ENCODE data around the gene SLC9A9.
"Not testable (repeated sequence)": the region's sequence is repeated elsewhere in the genome, so short reads cannot be mapped to it uniquely, and the experiment has no call there.

Gene SLC9A9

DNA sequence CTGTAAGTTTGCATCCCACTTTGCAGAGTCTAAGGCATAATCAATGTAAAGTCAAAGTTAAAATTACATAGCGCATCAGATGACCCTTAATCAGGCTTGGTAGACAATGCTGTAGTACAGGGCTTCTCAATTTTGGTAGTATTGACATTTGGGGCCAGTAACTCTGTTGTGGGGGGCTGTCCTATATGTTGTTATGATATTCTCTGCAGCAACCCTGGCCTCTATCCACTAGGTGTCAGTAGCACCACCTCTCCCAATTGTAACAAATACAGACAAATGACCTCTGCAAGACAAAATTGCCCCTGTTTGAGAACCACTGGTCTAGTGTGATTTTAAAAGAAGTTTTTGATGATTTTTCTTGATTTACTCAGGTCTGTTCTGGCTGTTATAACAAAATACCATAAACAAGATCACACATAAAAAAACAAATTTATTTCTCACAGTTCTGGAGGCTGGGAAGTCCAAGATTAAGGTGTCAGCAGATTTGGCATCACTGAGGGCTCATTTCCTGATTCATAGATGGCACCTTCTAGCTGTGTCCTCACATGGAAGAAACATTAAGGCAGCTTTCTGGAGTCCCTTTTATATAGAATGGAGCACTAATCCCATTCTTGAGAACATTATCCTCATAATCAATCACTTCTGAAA lies 37.6 kb upstream of the SLC9A9 start:
- TF ChIP-seq, protein P1, sequence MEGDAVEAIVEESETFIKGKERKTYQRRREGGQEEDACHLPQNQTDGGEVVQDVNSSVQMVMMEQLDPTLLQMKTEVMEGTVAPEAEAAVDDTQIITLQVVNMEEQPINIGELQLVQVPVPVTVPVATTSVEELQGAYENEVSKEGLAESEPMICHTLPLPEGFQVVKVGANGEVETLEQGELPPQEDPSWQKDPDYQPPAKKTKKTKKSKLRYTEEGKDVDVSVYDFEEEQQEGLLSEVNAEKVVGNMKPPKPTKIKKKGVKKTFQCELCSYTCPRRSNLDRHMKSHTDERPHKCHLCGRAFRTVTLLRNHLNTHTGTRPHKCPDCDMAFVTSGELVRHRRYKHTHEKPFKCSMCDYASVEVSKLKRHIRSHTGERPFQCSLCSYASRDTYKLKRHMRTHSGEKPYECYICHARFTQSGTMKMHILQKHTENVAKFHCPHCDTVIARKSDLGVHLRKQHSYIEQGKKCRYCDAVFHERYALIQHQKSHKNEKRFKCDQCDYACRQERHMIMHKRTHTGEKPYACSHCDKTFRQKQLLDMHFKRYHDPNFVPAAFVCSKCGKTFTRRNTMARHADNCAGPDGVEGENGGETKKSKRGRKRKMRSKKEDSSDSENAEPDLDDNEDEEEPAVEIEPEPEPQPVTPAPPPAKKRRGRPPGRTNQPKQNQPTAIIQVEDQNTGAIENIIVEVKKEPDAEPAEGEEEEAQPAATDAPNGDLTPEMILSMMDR (IDR thresholded peaks at IDR 0.05; ENCODE audit: control extremely low read depth, extremely low read depth, low read depth, missing control alignments) = peak; percentile 76
- POLR2A ChIA-PET = no interaction called here
- peak; percentile 49 for DNase-seq (ENCODE audit: extremely low spot score)
- CTCF ChIA-PET = interaction anchor here (0.6 to 7.0 kb wide), 32 partner anchors 9 to 894 kb away, joined by 3 to 62 read pairs (median 4); partner anchors contain the start of gene DIPK2A

DNA sequence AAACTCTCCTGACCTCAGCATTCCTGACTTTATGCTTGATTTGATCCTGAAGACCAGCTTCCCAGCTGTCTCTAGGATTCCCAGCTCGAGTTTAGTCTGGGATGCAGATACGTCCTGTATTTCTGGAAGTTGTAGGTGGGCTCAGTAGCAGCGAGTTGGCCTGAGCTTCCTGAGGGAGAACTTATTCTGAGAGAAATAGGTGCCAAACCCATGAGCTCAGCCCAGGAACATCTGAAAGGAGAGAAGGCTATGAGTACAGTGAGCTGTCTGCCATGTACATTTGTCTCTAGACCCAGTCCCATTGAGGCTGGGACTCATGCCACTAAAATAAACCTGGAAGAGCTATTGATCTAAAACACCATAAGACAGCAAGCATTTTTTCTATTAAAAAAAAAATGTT lies 36.6 kb upstream of the SLC9A9 start:
- POLR2A ChIA-PET = no interaction called here
- no peak for DNase-seq (ENCODE audit: extremely low spot score)
- CTCF ChIA-PET = interaction anchor here (0.8 to 7.0 kb wide), 29 partner anchors 9 to 895 kb away, joined by 3 to 62 read pairs (median 4); partner anchors contain the start of gene DIPK2A
- TF ChIP-seq, protein P1 (IDR thresholded peaks at IDR 0.05; ENCODE audit: control extremely low read depth, extremely low read depth, low read depth, missing control alignments) = no peak

DNA sequence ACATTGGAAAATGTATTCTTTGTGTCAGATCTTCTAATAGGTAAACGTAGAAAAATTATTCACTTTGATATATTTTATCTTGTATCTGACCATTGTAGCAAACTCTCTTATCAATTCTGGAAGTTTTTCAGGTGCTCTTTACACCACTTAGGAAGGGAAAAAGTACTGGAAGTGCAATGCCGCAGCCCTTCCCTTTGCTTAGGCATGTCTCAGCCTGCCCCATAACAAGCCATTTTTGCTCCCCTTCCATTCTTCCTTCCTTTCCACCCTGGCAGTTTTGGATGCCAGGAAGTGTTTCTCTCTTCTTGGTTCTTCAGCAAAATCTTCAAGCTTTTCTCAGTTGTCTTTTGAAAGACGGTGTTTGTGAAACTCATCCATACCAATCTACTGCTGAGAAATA lies 34.9 kb upstream of the SLC9A9 start:
- DNase-seq (ENCODE audit: extremely low spot score) = no peak
- POLR2A ChIA-PET = no interaction called here
- TF ChIP-seq, protein P1 (IDR thresholded peaks at IDR 0.05; ENCODE audit: control extremely low read depth, extremely low read depth, low read depth, missing control alignments) = no peak
- CTCF ChIA-PET = interaction anchor here (7.0 kb wide), 1 partner anchor 11 kb away, joined by 62 read pairs; no protein-coding TSS in a partner anchor

DNA sequence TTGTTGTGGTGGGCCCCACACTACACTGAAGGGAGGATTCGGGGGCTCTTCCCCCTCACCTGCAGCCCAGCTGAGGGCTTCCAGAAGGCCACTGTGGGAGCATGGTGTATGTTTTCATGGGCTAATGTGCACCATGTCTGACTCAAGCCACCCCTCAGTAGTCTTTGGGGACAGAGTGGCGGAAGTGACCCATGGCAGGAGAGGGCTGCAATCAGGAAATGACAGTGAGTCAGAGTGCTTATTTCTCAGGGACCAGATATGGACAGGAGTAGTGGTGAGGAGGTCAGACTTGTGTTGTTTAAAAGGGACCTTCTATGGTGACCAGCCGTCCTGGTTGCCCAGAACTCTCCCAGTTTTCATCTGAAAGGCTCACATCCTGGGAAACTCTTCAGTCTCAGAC lies 32.8 kb upstream of the SLC9A9 start:
- ChIA-PET POLR2A (no interaction called here), CTCF (interaction anchor here (7.0 kb wide), 1 partner anchor 13 kb away, joined by 62 read pairs; no protein-coding TSS in a partner anchor)
- no peak for DNase-seq (ENCODE audit: extremely low spot score)
- TF ChIP-seq, protein P1 (IDR thresholded peaks at IDR 0.05; ENCODE audit: control extremely low read depth, extremely low read depth, low read depth, missing control alignments) = no peak

DNA sequence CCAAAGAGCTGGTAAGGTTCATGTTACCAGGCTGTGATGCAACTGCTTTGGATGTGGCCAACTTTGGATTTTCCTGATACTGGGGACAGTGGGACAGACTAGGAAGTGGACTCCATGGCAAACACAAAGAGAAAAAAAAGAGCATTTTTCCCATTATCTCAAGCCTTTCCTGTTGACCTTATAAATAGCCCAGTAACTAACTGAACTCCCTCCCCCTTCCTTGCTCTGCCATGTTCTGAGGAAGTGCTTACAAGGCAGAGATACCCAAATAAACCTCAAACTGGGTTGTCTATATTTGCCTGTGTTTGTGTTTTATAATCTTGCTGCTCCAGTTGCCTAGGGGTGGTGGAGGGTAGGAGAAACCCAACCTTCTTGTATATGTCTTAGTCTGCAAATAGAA lies 27.3 kb upstream of the SLC9A9 start:
- no peak for DNase-seq (ENCODE audit: extremely low spot score)
- POLR2A ChIA-PET = no interaction called here
- CTCF ChIA-PET = interaction anchor here (4.6 kb wide), 1 partner anchor 10 kb away, joined by 28 read pairs; no protein-coding TSS in a partner anchor
- TF ChIP-seq, protein P1 (IDR thresholded peaks at IDR 0.05; ENCODE audit: control extremely low read depth, extremely low read depth, low read depth, missing control alignments) = no peak

DNA sequence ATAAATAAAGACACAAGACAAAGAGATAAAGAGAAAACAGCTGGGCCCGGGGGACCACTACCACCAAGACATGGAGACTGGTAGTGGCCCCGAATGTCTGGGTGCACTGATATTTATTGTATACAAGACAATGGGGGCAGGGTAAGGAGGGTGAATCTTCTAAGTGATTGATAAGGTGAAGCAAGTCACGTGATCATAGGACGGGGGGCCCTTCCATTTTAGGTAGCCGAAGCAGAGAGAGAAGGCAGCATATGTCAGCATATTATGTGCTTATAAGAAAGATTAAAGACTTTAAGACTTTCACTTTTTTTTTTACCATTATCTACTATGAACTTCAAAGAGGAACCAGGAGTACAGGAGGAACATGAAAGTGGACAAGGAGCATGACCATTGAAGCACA lies 25.3 kb upstream of the SLC9A9 start:
- DNase-seq (ENCODE audit: extremely low spot score); POLR2A ChIA-PET: not testable (repeated sequence)
- CTCF ChIA-PET = interaction anchor here (4.6 kb wide), 1 partner anchor 12 kb away, joined by 28 read pairs; no protein-coding TSS in a partner anchor

DNA sequence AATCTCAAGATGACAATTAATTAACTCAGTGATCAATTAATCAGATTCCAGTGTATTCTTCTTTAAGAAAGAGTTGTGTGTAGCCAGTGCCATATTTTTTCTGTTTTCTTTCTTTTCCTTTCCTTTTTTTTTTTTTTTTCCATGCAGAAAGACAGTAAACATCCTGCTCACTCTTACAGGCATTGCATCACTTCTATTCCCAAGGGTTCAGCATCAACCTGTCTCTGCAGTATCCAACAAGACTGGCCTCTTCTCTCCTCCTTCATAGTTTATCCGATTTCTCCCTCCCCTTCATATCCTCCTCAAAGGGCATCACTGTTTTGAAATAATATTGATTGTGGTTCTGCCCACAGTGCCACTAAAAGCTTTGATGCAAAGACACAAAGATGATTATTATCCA lies 17.0 kb upstream of the SLC9A9 start:
- ChIA-PET CTCF (interaction anchor here (1.5 kb wide), 1 partner anchor 12 kb away, joined by 4 read pairs; no protein-coding TSS in a partner anchor), POLR2A (no interaction called here)
- TF ChIP-seq, protein P1 (IDR thresholded peaks at IDR 0.05; ENCODE audit: control extremely low read depth, extremely low read depth, low read depth, missing control alignments) = no peak
- no peak for DNase-seq (ENCODE audit: extremely low spot score)
